T-helper 1 cell (primary cell): ENCODE data around the gene RBP3.
"Not testable (repeated sequence)": the region's sequence is repeated elsewhere in the genome, so short reads cannot be mapped to it uniquely, and the experiment has no call there.

Experiments used
- DNase-seq, 5 donors: peaks; one replicate each; pipeline ENCODE4 v3.0.0-alpha.2; 2012 to 2020

RBP3 gene

GRCh38 chr10:47376522-47377220 lies 28.5 kb downstream of the RBP3 start:
- DNase-seq: no peak

GRCh38 chr10:47378183-47378510 lies 30.0 kb downstream of the RBP3 start:
- DNase-seq: no peak

GRCh38 chr10:47378606-47379444 lies 30.7 kb downstream of the RBP3 start:
- no peak for DNase-seq

- DNase-seq: no peak
Observed at GRCh38 chr10:47379445-47379785, 31.3 kb downstream of the RBP3 start.

- DNase-seq: no peak
Observed at GRCh38 chr10:47379901-47380300, 31.7 kb downstream of the RBP3 start.

GRCh38 chr10:47380341-47381102 lies 32.4 kb downstream of the RBP3 start:
- no peak for DNase-seq

GRCh38 chr10:47381103-47381395 lies 32.9 kb downstream of the RBP3 start:
- no peak for DNase-seq

- DNase-seq: no peak
Observed at GRCh38 chr10:47381427-47382379, 33.5 kb downstream of the RBP3 start.

GRCh38 chr10:47383261-47384147 lies 35.3 kb downstream of the RBP3 start:
- no peak for DNase-seq

GRCh38 chr10:47384148-47384921 lies 36.2 kb downstream of the RBP3 start, which contains the start of gene ZNF488:
Gene ZNF488, minus strand, starts transcription at chr10:47384293. Its CDS starts 15,464 bp downstream, at chr10:47368829.
- DNase-seq: peak; percentile 46 to 65 (median 52)

GRCh38 chr10:47386104-47386503 lies 37.9 kb downstream of the RBP3 start:
- not testable (repeated sequence) for DNase-seq

GRCh38 chr10:47388879-47389278 lies 40.7 kb downstream of the RBP3 start:
- no peak for DNase-seq

GRCh38 chr10:47389619-47390018 lies 41.5 kb downstream of the RBP3 start:
- DNase-seq: no peak

- no peak for DNase-seq
Observed at GRCh38 chr10:47396311-47396717, 48.2 kb downstream of the RBP3 start.

GRCh38 chr10:47397256-47397655 lies 49.1 kb downstream of the RBP3 start:
- no peak for DNase-seq

- DNase-seq: no peak
Observed at GRCh38 chr10:47400251-47400650, 52.1 kb downstream of the RBP3 start.

GRCh38 chr10:47400786-47401185 lies 52.6 kb downstream of the RBP3 start:
- DNase-seq: no peak

GRCh38 chr10:47401210-47401609 lies 53.0 kb downstream of the RBP3 start:
- DNase-seq: no peak

GRCh38 chr10:47401874-47402640 lies 53.9 kb downstream of the RBP3 start:
- DNase-seq: no peak
